NCI-H82 treated with DMSO at 0.1 percent for 48 hours (cell line): ENCODE results near the gene CARNS1.
A peak's percentile ranks its signal among the peaks of the same experiment; 100 is the strongest.
"Not testable (repeated sequence)": the region's sequence is repeated elsewhere in the genome, so short reads cannot be mapped to it uniquely, and the experiment has no call there.

ENCODE experiments used
- DNase-seq: peaks from one replicate; lab custom pipeline; 2025; ENCODE audit not compliant: unreplicated experiment; lab: John Stamatoyannopoulos, UW

The CARNS1 gene

GRCh38 chr11:67427364-67427859, 11.9 kb downstream of the CARNS1 start:
- DNase-seq = not testable (repeated sequence)

GRCh38 chr11:67428052-67429001, 12.8 kb downstream of the CARNS1 start, which contains the start of gene RPS6KB2:
RPS6KB2 (plus strand) TSS chr11:67428494; CDS start chr11:67428546, 52 bp downstream.
- peak; percentile 86 for DNase-seq

- DNase-seq = no peak
Observed at GRCh38 chr11:67429038-67429668, 13.7 kb downstream of the CARNS1 start.

GRCh38 chr11:67429722-67430121, 14.2 kb downstream of the CARNS1 start:
- DNase-seq = no peak

GRCh38 chr11:67431346-67432249, 16.1 kb downstream of the CARNS1 start:
- no peak for DNase-seq

GRCh38 chr11:67432655-67433349, 17.3 kb downstream of the CARNS1 start:
- no peak for DNase-seq

- no peak for DNase-seq
Observed at GRCh38 chr11:67433536-67434394, 18.3 kb downstream of the CARNS1 start.

- no peak for DNase-seq
Observed at GRCh38 chr11:67434395-67434881, 19.0 kb downstream of the CARNS1 start.

- DNase-seq = no peak
Observed at GRCh38 chr11:67435031-67435726, 19.7 kb downstream of the CARNS1 start.

GRCh38 chr11:67435727-67436458, 20.4 kb downstream of the CARNS1 start:
- no peak for DNase-seq

GRCh38 chr11:67436459-67437081, 21.1 kb downstream of the CARNS1 start:
- no peak for DNase-seq

GRCh38 chr11:67437082-67437808, 21.8 kb downstream of the CARNS1 start, which contains the start of gene PTPRCAP:
PTPRCAP (minus strand) TSS chr11:67437682; CDS start chr11:67437619, 63 bp downstream.
- no peak for DNase-seq

GRCh38 chr11:67437809-67438157, 22.3 kb downstream of the CARNS1 start:
- no peak for DNase-seq

- DNase-seq = no peak
Observed at GRCh38 chr11:67438158-67438902, 22.9 kb downstream of the CARNS1 start.

- DNase-seq = no peak
Observed at GRCh38 chr11:67439321-67440228, 24.1 kb downstream of the CARNS1 start.
